SK-N-SH treated with all-trans-retinoic acid at 6 μM for 48 hours (cell line): Measurements from ENCODE around the gene TBL1X.

Experiments used
- ATAC-seq: fragments of 200-7000 bp; cut with Tn5 transposase; 3 replicates; pipeline ENCODE4 v1.9.1; 2020; ENCODE audit warnings: mild to moderate bottlenecking, moderate library complexity
- ARNTL ChIP-seq: fragments of 450-650 bp; formaldehyde crosslinking; IDR thresholded peaks from 2 replicates; pipeline ENCODE4 v1.5.0; 2020; ENCODE audit warnings: low read depth, mild to moderate bottlenecking, moderate library complexity, borderline replicate concordance
- BACH2 ChIP-seq: fragments of 250-450 bp; sonication (Bioruptor Pico); IDR thresholded peaks from 2 replicates; pipeline ENCODE4 v1.9.0; 2021; ENCODE audit warnings: mild to moderate bottlenecking, borderline replicate concordance
- CSDC2 ChIP-seq: fragments of 250-450 bp; sonication (Bioruptor Pico); IDR thresholded peaks from 2 replicates; pipeline ENCODE4 v1.5.0; 2020; ENCODE audit warnings: mild to moderate bottlenecking, moderate library complexity
- ESRRG ChIP-seq: fragments of 250-450 bp; sonication (Bioruptor Pico); IDR thresholded peaks from 2 replicates; pipeline ENCODE4 v1.6.1; 2021; ENCODE audit warnings: mild to moderate bottlenecking
- ISL1 ChIP-seq: fragments of 250-450 bp; sonication (Bioruptor Pico); IDR thresholded peaks from 2 replicates; pipeline ENCODE4 v2.1.2; 2022; ENCODE audit warnings: mild to moderate bottlenecking, moderate library complexity
- OSR1 ChIP-seq: fragments of 250-450 bp; sonication (Bioruptor Pico); IDR thresholded peaks from 2 replicates; pipeline ENCODE4 v1.8.0; 2022; ENCODE audit warnings: moderate library complexity, mild to moderate bottlenecking, inconsistent platforms
- RARB ChIP-seq: fragments of 250-450 bp; sonication (Bioruptor Pico); IDR thresholded peaks from 2 replicates; pipeline ENCODE4 v1.8.0; 2021; ENCODE audit warnings: mild to moderate bottlenecking, moderate library complexity
- SNAI2 ChIP-seq: fragments of 250-450 bp; sonication (Bioruptor Pico); IDR thresholded peaks from 2 replicates; pipeline ENCODE4 v1.5.0; 2020; ENCODE audit warnings: mild to moderate bottlenecking, moderate library complexity
- TCF4 ChIP-seq: fragments of 250-450 bp; sonication (Bioruptor Pico); IDR thresholded peaks from 2 replicates; pipeline ENCODE4 v1.8.0; 2021; ENCODE audit warnings: mild to moderate bottlenecking, moderate library complexity, borderline replicate concordance
- TOX ChIP-seq: fragments of 250-450 bp; sonication (Bioruptor Pico); IDR thresholded peaks from 2 replicates; pipeline ENCODE4 v1.8.0; 2021; ENCODE audit warnings: mild to moderate bottlenecking, moderate library complexity, borderline replicate concordance
- ZC3H10 ChIP-seq: fragments of 250-450 bp; sonication (Bioruptor Pico); IDR thresholded peaks from 2 replicates; pipeline ENCODE4 v1.5.1; 2021; ENCODE audit warnings: mild to moderate bottlenecking, moderate library complexity
- ZFP3 ChIP-seq: fragments of 250-450 bp; sonication (Bioruptor Pico); IDR thresholded peaks from 2 replicates; pipeline ENCODE4 v1.5.0; 2020; ENCODE audit warnings: mild to moderate bottlenecking, moderate library complexity
- ZFP30 ChIP-seq: fragments of 450-650 bp; formaldehyde crosslinking; IDR thresholded peaks from 2 replicates; pipeline ENCODE4 v1.5.0; 2022; ENCODE audit warnings: mild to moderate bottlenecking, moderate library complexity
- ZNF70 ChIP-seq: fragments of 450-650 bp; formaldehyde crosslinking; IDR thresholded peaks from 2 replicates; pipeline ENCODE4 v1.5.0; 2020; ENCODE audit warnings: mild to moderate bottlenecking, moderate library complexity
- ZNF8 ChIP-seq: fragments of 450-650 bp; formaldehyde crosslinking; IDR thresholded peaks from 2 replicates; pipeline ENCODE4 v1.5.0; 2020; ENCODE audit warnings: mild to moderate bottlenecking, moderate library complexity
- TF ChIP-seq, protein P1 (sequence below): fragments of 250-450 bp; sonication (Bioruptor Pico); IDR thresholded peaks from 2 replicates; pipeline ENCODE4 v1.8.0; 2021; ENCODE audit warnings: low read depth, mild to moderate bottlenecking, moderate library complexity, borderline replicate concordance
- TF ChIP-seq, protein P2 (sequence below): fragments of 250-450 bp; sonication (Bioruptor Pico); IDR thresholded peaks from 2 replicates; pipeline ENCODE4 v1.5.1; 2020; ENCODE audit warnings: low read depth, mild to moderate bottlenecking, moderate library complexity
- TF ChIP-seq, protein P3 (sequence below): fragments of 250-450 bp; sonication (Bioruptor Pico); IDR thresholded peaks from 2 replicates; pipeline ENCODE4 v1.8.0; 2020; ENCODE audit warnings: mild to moderate bottlenecking, moderate library complexity, borderline replicate concordance

Gene TBL1X

DNA sequence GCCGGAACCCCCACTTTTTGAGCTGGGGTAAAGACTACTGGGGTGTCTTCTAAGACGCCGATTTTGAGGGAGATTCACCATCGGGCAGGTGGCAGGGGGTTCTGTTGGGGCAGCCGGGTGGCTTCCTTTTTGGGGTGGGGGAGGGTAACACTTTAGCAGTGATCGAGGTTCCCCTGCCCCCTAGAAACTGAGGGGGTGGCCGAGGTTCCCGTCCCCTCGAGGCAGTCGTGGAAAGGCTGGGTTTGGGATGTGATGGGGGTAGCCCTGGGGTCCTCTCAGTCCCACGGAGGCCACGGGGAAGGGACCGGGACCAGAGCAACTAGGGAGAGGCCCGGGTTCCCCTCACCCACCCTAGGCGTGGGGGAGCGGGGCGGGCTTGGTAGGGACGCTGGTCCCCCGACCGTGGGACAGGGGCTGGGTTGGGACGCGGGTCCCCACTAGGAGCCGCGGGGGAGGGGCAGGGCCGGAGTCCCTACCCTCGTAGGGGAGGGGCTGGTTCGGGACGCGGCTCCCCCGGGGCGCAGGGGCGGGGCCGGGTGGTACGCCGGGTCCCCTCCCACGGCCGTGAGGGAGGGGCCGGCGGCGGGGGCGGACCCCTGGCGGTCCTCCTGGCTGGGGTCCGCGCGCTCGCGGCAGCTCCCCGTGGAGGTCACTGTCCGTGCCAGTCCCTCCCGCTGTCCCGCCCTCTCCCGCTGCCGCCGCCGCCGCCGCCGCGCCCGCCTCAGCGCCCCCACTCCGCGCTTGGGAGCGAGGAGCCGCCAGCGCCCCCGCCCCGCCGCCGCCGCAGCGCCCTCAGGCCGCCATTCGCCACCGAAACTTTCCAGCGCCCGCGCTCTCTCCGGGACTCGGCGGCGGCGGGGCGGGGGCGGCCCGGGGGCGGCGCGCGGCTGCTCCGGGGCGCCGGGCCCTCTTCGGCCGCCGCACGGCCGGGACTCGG, at the start of gene TBL1X:
Gene TBL1X, plus strand, starts transcription at position 624 of the 937 bp plus-strand sequence. CDS start 188,529 bp downstream, outside the sequence.
- ATAC-seq: peak; percentile 32
- TF ChIP-seq, protein P1, sequence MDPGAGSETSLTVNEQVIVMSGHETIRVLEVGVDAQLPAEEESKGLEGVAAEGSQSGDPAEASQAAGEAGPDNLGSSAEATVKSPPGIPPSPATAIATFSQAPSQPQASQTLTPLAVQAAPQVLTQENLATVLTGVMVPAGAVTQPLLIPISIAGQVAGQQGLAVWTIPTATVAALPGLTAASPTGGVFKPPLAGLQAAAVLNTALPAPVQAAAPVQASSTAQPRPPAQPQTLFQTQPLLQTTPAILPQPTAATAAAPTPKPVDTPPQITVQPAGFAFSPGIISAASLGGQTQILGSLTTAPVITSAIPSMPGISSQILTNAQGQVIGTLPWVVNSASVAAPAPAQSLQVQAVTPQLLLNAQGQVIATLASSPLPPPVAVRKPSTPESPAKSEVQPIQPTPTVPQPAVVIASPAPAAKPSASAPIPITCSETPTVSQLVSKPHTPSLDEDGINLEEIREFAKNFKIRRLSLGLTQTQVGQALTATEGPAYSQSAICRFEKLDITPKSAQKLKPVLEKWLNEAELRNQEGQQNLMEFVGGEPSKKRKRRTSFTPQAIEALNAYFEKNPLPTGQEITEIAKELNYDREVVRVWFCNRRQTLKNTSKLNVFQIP (CRISPR knock-in tag): no peak
- TF ChIP-seq ZNF8 (CRISPR knock-in tag) (no peak), ARNTL (CRISPR knock-in tag) (no peak), ZFP30 (CRISPR knock-in tag) (no peak), TOX (no peak), CSDC2 (CRISPR knock-in tag) (no peak), ZNF70 (no peak), OSR1 (CRISPR knock-in tag) (no peak), SNAI2 (CRISPR knock-in tag) (no peak)
- TF ChIP-seq, protein P2, sequence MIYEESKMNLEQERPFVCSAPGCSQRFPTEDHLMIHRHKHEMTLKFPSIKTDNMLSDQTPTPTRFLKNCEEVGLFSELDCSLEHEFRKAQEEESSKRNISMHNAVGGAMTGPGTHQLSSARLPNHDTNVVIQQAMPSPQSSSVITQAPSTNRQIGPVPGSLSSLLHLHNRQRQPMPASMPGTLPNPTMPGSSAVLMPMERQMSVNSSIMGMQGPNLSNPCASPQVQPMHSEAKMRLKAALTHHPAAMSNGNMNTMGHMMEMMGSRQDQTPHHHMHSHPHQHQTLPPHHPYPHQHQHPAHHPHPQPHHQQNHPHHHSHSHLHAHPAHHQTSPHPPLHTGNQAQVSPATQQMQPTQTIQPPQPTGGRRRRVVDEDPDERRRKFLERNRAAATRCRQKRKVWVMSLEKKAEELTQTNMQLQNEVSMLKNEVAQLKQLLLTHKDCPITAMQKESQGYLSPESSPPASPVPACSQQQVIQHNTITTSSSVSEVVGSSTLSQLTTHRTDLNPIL (CRISPR knock-in tag): no peak
- TF ChIP-seq, protein P3, sequence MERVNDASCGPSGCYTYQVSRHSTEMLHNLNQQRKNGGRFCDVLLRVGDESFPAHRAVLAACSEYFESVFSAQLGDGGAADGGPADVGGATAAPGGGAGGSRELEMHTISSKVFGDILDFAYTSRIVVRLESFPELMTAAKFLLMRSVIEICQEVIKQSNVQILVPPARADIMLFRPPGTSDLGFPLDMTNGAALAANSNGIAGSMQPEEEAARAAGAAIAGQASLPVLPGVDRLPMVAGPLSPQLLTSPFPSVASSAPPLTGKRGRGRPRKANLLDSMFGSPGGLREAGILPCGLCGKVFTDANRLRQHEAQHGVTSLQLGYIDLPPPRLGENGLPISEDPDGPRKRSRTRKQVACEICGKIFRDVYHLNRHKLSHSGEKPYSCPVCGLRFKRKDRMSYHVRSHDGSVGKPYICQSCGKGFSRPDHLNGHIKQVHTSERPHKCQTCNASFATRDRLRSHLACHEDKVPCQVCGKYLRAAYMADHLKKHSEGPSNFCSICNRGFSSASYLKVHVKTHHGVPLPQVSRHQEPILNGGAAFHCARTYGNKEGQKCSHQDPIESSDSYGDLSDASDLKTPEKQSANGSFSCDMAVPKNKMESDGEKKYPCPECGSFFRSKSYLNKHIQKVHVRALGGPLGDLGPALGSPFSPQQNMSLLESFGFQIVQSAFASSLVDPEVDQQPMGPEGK (CRISPR knock-in tag): no peak

DNA sequence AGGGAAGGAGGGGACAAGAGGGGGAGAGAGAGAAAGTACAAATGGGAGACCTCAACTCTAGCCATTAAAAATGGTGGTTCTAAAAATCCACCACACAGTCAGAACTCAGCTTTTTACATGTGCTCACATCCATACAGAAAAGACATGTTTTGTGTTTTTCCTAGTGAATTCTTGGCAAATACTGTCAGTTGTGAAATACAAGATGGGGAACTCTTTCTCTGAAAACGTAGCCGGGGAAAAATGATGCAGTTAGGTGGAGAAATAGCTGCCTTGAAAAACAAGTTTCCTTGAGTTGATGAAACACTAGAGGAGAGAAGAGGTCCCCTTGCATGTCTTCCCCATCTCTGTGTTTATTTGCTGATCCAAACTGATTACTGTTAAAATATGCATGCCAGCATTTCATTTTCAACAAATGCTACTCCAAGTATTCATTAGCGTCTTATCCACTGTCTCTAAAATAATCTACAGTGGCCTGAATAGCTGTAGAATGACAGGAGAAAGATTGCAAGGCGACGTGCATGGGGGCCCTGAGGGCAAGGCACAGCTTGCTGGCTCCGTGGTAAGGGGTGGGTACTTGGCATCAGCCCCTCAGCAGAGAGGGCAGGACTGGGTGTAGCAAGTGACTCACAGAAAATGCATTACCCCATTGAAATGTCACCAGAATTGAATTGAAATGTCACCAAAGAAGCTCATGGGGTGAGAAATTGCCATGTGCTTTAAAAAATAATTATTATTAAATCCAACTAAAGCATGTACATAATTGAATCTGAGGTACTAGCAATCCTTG, 48.1 kb upstream of the TBL1X start:
- TF ChIP-seq, protein P2 (CRISPR knock-in tag): no peak
- TF ChIP-seq, protein P1 (CRISPR knock-in tag): no peak
- TF ChIP-seq SNAI2 (CRISPR knock-in tag): no peak
- TF ChIP-seq, protein P3 (CRISPR knock-in tag): no peak
- TF ChIP-seq TOX: no peak
- no peak for TF ChIP-seq ARNTL (CRISPR knock-in tag)
- TF ChIP-seq ZFP3 (CRISPR knock-in tag): no peak
- TF ChIP-seq RARB (CRISPR knock-in tag): no peak
- TF ChIP-seq ESRRG (CRISPR knock-in tag): no peak
- TF ChIP-seq ZFP30 (CRISPR knock-in tag): no peak
- no peak for TF ChIP-seq TCF4
- no peak for TF ChIP-seq BACH2 (CRISPR knock-in tag)
- TF ChIP-seq ZNF70: no peak
- TF ChIP-seq ZC3H10 (CRISPR knock-in tag): no peak
- TF ChIP-seq CSDC2 (CRISPR knock-in tag): no peak
- TF ChIP-seq ISL1: no peak
- no peak for ATAC-seq
